ENCODE results near the gene CHML.

GRCh38 chr1:241596633-241597032, 43.5 kb downstream of the CHML start:
- TF ChIP-seq POLR2A (IDR thresholded peaks at IDR 0.05) (no peak), CTCF (IDR thresholded peaks at IDR 0.05) (no peak)
